Calu3 (cell line): ENCODE measurements around the gene CD44. TPM values are rescaled to one million over a fixed set of nuclear protein-coding genes. Genes with fewer than 3 reads are reported as not detected.

Source experiments
- BruUV-seq: library from RNA; stranded (reverse); fragments of 400-500 nt; replicated peaks from 2 replicates; lab custom pipeline; 2021; lab: Mats Ljungman, UMichigan
- CTCF ChIA-PET: fragments of 300-600 bp; sonication (Branson Sonifier 250); formaldehyde crosslinking; loops from one replicate; lab custom pipeline; 2022; ENCODE audit warnings: antibody characterized with exemption; lab: Charles Lee
- DNase-seq: peaks from one replicate; pipeline ENCODE4 v3.0.0; 2022
- H3K27ac Mint-ChIP-seq: one replicate; pipeline ENCODE4 v1.8.0; 2022; ENCODE audit warnings: mixed read lengths; ENCODE audit not compliant: unreplicated experiment
- H3K27me3 Mint-ChIP-seq: one replicate; pipeline ENCODE4 v1.8.0; 2022; ENCODE audit warnings: mixed read lengths; ENCODE audit not compliant: unreplicated experiment
- H3K36me3 Mint-ChIP-seq: one replicate; pipeline ENCODE4 v1.8.0; 2022; ENCODE audit warnings: mild to moderate bottlenecking, moderate library complexity, mixed read lengths; ENCODE audit not compliant: insufficient read depth, unreplicated experiment
- H3K4me1 Mint-ChIP-seq: one replicate; pipeline ENCODE4 v1.8.0; 2022; ENCODE audit warnings: mild to moderate bottlenecking, low read depth, mixed read lengths; ENCODE audit not compliant: unreplicated experiment
- H3K4me3 Mint-ChIP-seq: one replicate; pipeline ENCODE4 v1.8.0; 2022; ENCODE audit warnings: mild to moderate bottlenecking, low read depth, moderate library complexity, mixed read lengths; ENCODE audit not compliant: unreplicated experiment
- H3K9me3 Mint-ChIP-seq: one replicate; pipeline ENCODE4 v1.8.0; 2022; ENCODE audit warnings: low read depth, mixed read lengths; ENCODE audit not compliant: unreplicated experiment
- CTCF ChIP-seq: fragments of 200-600 bp; IDR thresholded peaks from one replicate; pipeline ENCODE4 v1.8.0; 2022; ENCODE audit warnings: antibody characterized with exemption; ENCODE audit not compliant: unreplicated experiment
- intact Hi-C: fragments of 100-400 bp; cut with micrococcal nuclease; formaldehyde crosslinking; loops from one replicate; pipeline ENCODE4 v1.10.0; 2022; ENCODE audit not compliant: unreplicated experiment
- total RNA-seq: library from RNA; stranded (reverse); gene quantifications from 2 replicates; pipeline ENCODE4 v1.2.3, GENCODE V29; 2022

Gene CD44
- total RNA-seq, 1 experiment from 2014 or later: 1,189 TPM

- CTCF ChIA-PET: no interaction called here
- no peaks in the 10 kb centered on the region for H3K27me3 Mint-ChIP-seq
- H3K36me3 Mint-ChIP-seq: no peaks in the 10 kb centered on the region
- TF ChIP-seq CTCF: no peak
- peaks cover 4% of the 10 kb centered on the region for H3K9me3 Mint-ChIP-seq
- no peak for DNase-seq
- intact Hi-C loops: no loop called here
- H3K27ac Mint-ChIP-seq: no peak overlapping the region
- no peak overlapping the region for H3K4me3 Mint-ChIP-seq
- peaks cover 17% of the 10 kb centered on the region for H3K4me1 Mint-ChIP-seq
- no TSS peak for BruUV-seq
Measured at GRCh38 chr11:35270342-35270741, 131.4 kb downstream of the CD44 start.

GRCh38 chr11:35271031-35271430 lies 132.1 kb downstream of the CD44 start:
- no peak for TF ChIP-seq CTCF
- BruUV-seq: no TSS peak
- Mint-ChIP-seq H3K27ac (no peak overlapping the region), H3K36me3 (peaks cover 4% of the 10 kb centered on the region), H3K4me3 (no peak overlapping the region), H3K9me3 (peaks cover 4% of the 10 kb centered on the region), H3K4me1 (peaks cover 24% of the 10 kb centered on the region), H3K27me3 (no peaks in the 10 kb centered on the region)
- intact Hi-C loops: no loop called here
- no peak for DNase-seq
- CTCF ChIA-PET: no interaction called here

GRCh38 chr11:35272391-35272902 lies 133.5 kb downstream of the CD44 start:
- no TSS peak for BruUV-seq
- CTCF ChIA-PET: no interaction called here

GRCh38 chr11:35274909-35275785 lies 136.2 kb downstream of the CD44 start:
- Mint-ChIP-seq H3K4me3 (peak overlapping the region; percentile 47), H3K27me3 (no peaks in the 10 kb centered on the region), H3K9me3 (peaks cover 4% of the 10 kb centered on the region), H3K27ac (peak overlapping the region; percentile 67), H3K4me1 (peaks cover 31% of the 10 kb centered on the region), H3K36me3 (peaks cover 7% of the 10 kb centered on the region)
- intact Hi-C loops: loop anchor here (5.0 kb wide), 1 partner anchor 117 kb away; no protein-coding TSS in a partner anchor
- peak; percentile 66 for DNase-seq
- no TSS peak for BruUV-seq
- CTCF ChIA-PET: interaction anchor here (0.6 to 1.7 kb wide), 6 partner anchors 21 to 357 kb away, joined by 3 to 7 read pairs (median 3); no protein-coding TSS in a partner anchor
- TF ChIP-seq CTCF: no peak

More at GRCh38 chr11:35272391-35272902, 133.5 kb downstream of the CD44 start:
- Mint-ChIP-seq H3K9me3 (peaks cover 4% of the 10 kb centered on the region), H3K4me1 (peaks cover 31% of the 10 kb centered on the region), H3K36me3 (peaks cover 7% of the 10 kb centered on the region), H3K4me3 (no peak overlapping the region), H3K27me3 (no peaks in the 10 kb centered on the region), H3K27ac (no peak overlapping the region)
- TF ChIP-seq CTCF: no peak
- intact Hi-C loops: no loop called here
- DNase-seq: no peak
